NCI-H345 treated with DMSO at 0.1 percent for 48 hours (cell line): Measurements from ENCODE around the gene ARHGAP24.
"Not testable (repeated sequence)": the region's sequence is repeated elsewhere in the genome, so short reads cannot be mapped to it uniquely, and the experiment has no call there.

ENCODE experiments used
- DNase-seq: peaks from one replicate; lab custom pipeline; 2025; ENCODE audit not compliant: unreplicated experiment; lab: John Stamatoyannopoulos, UW

ARHGAP24 gene

DNA sequence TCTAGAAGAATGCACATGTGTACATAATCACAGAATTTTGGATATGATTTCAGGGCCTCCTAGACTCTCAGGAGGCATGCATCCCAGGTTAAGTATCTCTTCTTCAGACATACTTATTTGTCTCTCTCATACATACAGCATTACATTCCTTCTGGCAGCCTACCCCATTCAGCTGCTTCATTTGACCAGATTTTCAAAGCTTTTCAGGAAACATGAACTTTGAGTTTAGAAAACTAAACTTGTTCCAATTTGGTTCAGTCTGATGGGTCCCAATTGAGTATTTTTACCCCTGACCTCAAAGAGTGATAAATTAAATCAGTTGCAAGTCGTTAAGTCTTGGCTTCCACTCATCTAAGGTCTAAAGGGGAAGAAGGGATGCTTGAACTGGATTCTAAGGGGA, 330.9 kb downstream of the ARHGAP24 start:
- DNase-seq: no peak

- no peak for DNase-seq
These were observed 331.4 kb downstream of the ARHGAP24 start for GRCh38 chr4:85806334-85806733.

DNA sequence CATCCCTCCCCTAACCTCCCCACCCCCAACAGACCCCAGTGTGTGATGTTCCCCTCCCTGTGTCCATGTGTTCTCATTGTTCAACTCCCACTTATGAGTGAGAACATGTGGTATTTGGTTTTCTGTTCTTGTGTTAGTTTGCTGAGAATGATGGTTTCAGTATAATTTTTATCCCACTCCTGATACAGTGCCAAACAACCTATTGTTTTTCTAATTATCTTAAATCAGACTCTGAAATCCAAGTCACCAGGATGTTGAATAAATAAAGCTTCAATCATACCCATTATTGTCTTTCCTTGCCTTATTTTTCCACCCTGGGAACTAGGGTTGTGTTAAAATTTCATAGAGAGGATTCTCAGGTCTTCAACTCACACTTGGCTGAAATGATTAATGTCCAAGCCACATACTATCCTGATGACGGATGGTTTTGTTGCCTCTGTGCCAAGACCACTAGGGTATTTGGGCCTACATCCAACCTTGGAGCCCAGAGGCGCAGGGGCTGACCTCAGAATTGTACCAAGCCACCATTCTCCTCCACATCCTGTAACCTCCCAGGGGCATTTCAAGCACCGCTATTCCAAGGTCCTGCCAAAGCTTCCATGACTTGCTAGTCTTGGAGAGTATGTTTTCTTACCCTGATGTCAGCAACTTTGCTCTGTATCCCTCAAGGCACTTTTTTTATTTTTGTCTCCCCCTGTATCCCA, 332.4 kb downstream of the ARHGAP24 start:
- DNase-seq: no peak

DNA sequence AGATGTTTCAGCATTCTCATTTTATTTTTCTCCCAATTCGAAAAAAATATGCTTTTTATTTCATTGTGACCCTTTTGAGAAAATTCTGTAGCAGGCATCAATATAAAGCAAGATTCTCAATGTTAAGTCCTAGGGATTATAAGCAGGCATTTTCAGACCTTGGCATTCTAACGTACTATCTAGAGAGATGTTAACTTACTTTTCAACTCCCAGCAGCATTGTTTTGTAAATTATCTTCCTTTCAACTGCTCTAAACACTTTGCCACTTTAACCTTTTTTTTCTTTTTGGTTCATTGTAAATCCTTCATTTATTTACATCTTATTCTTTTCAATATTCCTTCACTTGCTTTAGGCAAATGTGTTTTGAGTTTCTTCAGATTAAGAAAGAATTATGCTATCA, 333.2 kb downstream of the ARHGAP24 start:
- no peak for DNase-seq

DNA sequence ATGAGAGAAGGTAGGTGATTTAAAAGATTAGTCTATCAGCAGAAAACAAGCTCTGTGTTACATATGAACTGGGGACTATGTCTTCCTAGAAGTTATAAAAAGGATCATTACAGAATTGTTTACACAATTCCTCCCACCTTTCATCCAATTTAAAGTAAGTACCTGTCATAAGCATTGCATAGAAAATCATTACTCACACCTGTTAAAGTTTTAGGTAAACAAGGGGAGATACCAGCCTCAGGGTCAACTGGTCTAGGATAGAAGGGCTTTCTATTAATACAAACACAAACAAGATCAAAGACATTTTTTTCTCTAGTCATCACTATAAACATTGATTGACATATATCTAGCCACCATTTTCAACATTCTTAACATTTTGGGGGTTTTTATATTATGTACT, 333.9 kb downstream of the ARHGAP24 start:
- no peak for DNase-seq

DNA sequence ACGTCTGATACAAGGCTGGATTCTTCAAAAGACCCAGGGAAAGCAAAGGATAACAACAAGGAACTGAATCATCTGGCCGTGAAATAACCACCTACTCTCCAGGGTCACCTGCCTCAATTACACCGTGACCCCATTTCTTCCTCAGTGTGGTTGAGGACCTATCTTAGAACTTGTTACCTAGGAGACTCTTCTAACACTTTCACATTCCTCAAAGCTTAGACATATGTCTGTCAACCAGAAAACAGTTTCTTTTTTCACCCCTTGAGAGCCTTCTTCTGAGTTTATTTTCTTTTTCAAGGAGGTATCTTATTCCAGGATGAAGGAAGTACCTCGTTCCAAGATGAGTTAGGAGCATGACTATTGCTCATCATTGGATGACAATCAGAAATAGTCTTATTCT, 337.8 kb downstream of the ARHGAP24 start:
- no peak for DNase-seq

- no peak for DNase-seq
These were observed 341.0 kb downstream of the ARHGAP24 start for GRCh38 chr4:85815796-85816459.

- no peak for DNase-seq
These were observed 343.8 kb downstream of the ARHGAP24 start for GRCh38 chr4:85818700-85819099.

DNA sequence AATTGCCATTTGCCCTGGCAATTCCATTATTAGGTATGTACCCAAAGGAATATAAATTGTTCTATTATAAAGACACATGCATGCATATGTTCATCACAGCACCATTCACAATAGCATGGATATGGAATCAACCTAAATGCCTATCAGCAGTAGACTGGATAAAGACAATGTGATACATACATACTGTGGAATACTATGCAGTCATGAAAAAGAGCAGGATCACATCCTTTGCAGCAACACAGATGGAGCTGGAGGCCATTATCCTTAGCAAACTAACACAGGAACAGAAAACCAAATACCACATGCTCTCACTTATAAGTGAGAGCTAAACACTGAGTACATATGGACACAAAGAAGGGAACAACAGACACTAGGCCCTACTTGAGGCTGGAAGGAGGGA, 345.2 kb downstream of the ARHGAP24 start:
- not testable (repeated sequence) for DNase-seq

DNA sequence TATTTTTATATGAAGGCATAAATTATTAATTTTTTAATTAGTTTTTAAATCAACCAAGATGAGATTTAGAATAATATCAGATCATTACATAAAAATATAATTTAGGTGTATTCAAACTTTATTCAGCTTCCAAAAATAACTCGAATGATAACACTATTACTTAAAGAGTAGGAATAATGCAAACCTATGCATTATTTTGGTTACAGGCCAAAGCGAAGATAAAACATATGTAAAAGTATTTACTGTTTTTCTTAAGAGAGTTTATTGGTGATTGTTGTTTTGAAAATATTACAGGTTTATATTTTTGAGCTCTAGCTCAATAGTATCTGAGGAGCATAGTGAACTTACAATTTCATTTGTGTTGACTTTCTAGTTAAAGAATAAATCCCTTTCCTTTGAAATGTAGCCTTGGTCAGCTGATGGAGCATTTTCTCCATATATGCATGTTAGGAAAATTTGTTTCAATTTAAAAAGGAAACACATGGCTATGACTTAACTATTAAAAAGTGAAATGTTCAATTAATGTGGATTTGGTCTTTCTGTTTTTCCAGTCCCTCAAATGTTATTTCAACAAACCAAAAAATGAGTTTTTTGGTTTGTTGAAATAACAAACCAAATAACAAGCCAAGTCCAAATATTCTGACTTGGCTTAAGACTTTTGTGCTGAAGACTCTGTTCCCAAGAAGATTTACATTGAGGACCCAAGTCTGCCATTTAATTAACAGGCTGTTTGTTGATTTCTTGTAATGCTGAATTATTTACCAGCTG, 346.9 kb downstream of the ARHGAP24 start:
- no peak for DNase-seq

- DNase-seq: no peak
These were observed 348.3 kb downstream of the ARHGAP24 start for GRCh38 chr4:85823295-85823694.

DNA sequence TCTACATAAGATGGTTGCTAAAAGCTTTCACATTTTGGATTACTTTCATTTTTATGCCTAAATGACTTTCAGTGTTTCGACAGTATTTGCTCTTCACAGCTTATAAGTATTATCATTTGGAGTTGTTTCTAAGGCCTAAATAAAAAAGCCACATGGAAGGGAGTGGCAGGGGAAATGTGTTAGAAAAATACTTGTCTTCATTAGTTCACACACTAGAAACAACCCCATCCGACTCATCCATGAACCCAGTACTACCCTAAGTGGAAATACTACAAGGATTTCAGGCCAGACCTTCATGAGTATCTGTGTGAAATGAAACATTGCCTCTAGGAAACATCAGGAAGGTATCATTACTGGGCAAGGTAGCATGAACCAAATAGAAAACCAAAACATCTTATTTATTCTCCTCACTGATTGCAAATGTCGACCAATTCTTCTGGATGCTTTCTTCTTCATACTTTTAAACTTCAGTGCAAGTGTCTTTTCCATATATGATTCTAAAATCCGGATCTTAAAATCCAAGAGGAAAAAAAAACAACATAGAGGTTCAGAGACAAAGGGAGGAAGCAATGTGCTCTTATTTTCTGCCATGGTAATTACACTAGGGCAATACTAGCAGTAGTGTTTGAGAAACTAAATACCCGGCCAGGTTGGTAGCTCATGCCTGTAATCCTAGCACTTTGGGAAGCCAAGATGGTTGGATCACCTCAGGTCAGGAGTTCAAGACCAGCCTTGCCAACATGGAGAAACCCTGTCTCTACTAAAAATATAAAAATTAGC, 349.4 kb downstream of the ARHGAP24 start:
- DNase-seq: no peak

DNA sequence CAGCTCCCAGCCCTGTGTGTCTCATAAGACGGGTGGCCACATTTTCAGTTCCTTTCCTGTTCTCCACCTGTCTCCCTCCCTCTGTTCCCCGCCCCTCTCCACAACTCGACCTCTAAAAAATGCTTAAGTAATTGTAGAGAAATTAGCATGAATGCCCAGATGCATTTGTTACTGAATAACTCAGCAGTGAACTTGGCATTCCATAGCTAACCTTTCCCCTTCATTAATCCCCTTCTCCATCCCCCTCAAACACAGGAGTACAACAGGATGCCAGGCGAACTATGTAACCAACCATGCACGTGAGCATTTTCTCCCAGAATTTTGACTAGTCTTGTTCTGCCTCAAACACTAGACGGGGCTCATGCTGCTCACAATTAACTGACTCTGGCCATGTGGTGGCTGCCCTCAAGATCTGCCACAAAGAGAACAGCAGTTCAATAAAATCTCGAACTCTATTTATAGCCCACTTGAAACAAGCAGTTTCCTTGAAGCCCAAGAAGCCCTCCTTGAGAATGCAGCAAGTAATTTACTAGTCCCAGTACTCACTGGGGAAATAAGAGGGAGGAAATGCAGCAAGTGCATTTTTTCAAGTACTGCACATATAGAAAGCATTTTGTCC, 351.2 kb downstream of the ARHGAP24 start:
- DNase-seq: no peak

DNA sequence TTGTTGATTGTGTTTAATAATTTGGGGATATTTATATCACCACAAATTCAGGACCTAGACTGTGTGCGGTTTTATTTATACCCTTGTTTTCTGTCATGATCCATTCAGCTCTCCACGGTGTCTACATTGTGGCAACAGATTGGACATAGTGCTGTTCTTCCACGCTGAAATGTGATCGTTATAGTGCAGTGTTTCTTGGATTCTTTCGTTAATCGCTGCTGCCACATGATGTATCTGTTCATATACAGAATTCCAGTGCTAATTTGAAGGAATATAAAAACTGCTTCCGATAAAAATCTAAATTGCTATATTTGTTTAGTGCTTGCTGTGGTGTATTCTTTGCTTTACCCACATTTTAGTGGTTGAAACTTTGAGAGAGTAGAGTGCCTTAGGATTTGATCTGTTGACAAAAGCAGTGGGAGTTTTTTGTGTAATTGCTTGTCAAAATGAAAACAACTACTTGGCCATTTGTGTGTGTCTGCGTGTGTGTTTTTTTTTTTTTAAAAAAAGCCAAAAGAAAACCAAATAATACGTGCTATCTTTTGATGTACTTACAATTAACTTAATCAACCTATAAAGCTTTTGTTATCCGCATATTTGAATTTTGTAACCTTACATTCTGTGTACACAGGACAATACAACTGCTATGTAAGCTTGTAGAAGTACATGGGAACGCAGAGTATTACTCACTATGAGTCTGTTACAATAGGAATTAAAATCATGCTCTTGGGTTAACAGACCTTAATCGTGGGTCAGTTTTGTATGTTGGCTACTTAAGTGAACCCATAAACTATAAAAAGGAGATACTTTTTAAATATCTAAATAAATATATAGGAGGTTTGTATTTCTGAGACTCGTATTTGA, 353.3 kb downstream of the ARHGAP24 start:
- peak; percentile 26 for DNase-seq

DNA sequence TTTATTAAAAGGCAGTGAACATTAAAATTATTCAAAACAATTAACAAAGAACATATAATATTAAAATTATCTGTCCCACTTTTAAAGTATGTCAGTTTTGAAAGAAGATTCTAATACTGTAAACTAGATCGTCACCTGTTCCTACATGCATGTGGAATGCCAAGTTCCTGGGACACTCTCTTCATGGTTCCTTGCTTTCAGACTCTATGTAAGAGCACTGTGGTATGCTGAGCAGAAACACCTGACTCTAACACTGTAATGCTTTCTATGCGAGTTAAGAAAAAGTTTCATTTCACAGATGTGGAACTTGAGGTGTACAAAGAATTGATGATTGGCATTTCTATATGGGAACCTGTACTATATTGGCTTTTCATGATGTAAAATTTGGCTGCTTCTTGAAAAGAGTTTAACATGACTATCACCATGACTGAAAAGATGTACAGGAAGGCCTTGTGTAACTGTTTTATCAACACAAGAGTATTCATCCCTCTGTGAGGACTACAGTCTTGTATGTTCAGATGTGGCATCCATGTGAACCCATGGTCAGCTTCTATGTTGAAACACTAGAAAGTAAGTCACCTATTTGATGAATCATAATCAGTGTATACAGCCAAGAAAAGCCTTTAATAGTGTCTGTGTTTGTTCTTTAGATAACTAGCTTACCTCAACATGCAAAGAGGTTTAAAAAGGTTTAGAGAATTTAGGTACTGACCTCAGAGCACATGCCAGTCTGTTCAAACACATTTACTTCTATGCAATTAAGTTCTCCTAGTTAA, 354.5 kb downstream of the ARHGAP24 start:
- DNase-seq: no peak

DNA sequence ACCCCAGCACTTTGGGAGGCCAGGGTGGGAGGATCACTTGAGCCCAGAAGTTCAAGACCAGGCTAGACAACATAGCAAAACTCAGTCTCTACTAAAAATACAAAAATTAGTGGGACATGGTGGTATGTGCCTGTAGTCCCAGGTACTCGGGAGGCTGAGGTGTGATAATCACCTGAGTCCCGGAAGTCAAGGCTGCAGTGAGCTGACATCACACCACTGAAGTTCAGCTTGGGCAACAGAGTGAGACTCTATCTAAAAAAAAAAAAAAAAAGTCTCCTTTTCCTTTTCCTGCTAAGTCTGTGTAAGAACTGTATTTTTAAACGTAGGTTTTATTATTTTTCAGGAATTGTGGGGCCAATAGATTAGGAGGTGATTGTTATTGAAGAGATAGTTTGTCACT, 356.7 kb downstream of the ARHGAP24 start:
- DNase-seq: no peak

GRCh38 chr4:85833302-85833701, 358.4 kb downstream of the ARHGAP24 start:
- no peak for DNase-seq

GRCh38 chr4:85834934-85835333, 360.0 kb downstream of the ARHGAP24 start:
- no peak for DNase-seq
